Keratinocyte (primary cell): ENCODE results near the gene ITFG1.

Experiments used
- EZH2 ChIP-seq: IDR thresholded peaks from one replicate; pipeline ENCODE4 v1.6.1; 2012; ENCODE audit warnings: inconsistent platforms, mild to moderate bottlenecking, low read length, moderate library complexity
- TF ChIP-seq, protein P1 (sequence below), 3 experiments: IDR thresholded peaks in 1 of 3; conservative IDR thresholded peaks in 1 of 3; optimal IDR thresholded peaks in 1 of 3; 2 replicates in 2 of 3; 3 replicates in 1 of 3; pipeline versions ENCODE3 to v1.5.1; 2011; ENCODE audit warnings: low read length in 3 of 3, mild to moderate bottlenecking in 3 of 3, moderate library complexity in 2 of 3, control low read depth in 1 of 3, inconsistent platforms in 1 of 3; ENCODE audit not compliant: insufficient read depth in 2 of 3; ENCODE audit errors: extremely low read depth in 1 of 3

DNA sequence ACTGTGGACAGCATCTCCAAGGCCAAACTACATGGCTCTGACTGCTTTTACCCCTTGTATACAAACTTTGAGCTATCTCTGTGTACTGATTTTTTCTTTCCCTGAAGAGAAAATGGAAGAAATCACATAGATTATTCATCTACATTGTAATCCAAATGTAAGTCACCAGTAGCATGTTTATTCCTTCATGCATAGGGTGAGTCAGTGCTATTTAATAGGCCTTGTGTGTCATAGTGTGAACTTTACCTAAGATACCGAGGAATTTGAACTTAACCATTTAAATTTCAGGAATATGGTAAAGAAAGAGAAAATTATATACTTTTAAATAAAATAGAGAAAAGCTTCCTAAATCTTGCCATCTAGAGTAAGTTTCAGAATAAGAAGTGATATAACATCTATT is 16.8 kb upstream of the ITFG1 start:
- TF ChIP-seq, protein P1, sequence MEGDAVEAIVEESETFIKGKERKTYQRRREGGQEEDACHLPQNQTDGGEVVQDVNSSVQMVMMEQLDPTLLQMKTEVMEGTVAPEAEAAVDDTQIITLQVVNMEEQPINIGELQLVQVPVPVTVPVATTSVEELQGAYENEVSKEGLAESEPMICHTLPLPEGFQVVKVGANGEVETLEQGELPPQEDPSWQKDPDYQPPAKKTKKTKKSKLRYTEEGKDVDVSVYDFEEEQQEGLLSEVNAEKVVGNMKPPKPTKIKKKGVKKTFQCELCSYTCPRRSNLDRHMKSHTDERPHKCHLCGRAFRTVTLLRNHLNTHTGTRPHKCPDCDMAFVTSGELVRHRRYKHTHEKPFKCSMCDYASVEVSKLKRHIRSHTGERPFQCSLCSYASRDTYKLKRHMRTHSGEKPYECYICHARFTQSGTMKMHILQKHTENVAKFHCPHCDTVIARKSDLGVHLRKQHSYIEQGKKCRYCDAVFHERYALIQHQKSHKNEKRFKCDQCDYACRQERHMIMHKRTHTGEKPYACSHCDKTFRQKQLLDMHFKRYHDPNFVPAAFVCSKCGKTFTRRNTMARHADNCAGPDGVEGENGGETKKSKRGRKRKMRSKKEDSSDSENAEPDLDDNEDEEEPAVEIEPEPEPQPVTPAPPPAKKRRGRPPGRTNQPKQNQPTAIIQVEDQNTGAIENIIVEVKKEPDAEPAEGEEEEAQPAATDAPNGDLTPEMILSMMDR (optimal IDR thresholded peaks at IDR 0.05 in 1 of 3, IDR thresholded peaks at IDR 0.05 in 1 of 3, conservative IDR thresholded peaks at IDR 0.05 in 1 of 3; ENCODE audit: extremely low read depth in 1 of 3, insufficient read depth in 2 of 3, low read length in 3 of 3): no peak
- no peak for TF ChIP-seq EZH2
